ENCODE measurements around the gene TMEM191C.
"Not testable (repeated sequence)": the region's sequence is repeated elsewhere in the genome, so short reads cannot be mapped to it uniquely, and the experiment has no call there.

TMEM191C gene

GRCh38 chr22:21473664-21474063 is 6.5 kb downstream of the TMEM191C start:
- not testable (repeated sequence) for DNase-seq (ENCODE audit: low spot score)

- DNase-seq (ENCODE audit: low spot score): not testable (repeated sequence)
Measured at GRCh38 chr22:21484039-21484438, 16.9 kb downstream of the TMEM191C start.

GRCh38 chr22:21487723-21488122 is 20.5 kb downstream of the TMEM191C start:
- not testable (repeated sequence) for DNase-seq (ENCODE audit: low spot score)

GRCh38 chr22:21489149-21489680 is 22.0 kb downstream of the TMEM191C start:
- DNase-seq (ENCODE audit: low spot score): peak; percentile 1

- not testable (repeated sequence) for DNase-seq (ENCODE audit: low spot score)
Measured at GRCh38 chr22:21490556-21490955, 23.4 kb downstream of the TMEM191C start.

GRCh38 chr22:21492271-21492670 is 25.1 kb downstream of the TMEM191C start:
- DNase-seq (ENCODE audit: low spot score): not testable (repeated sequence)

GRCh38 chr22:21493789-21494782 is 26.9 kb downstream of the TMEM191C start:
- not testable (repeated sequence) for DNase-seq (ENCODE audit: low spot score)

- not testable (repeated sequence) for DNase-seq (ENCODE audit: low spot score)
Measured at GRCh38 chr22:21497984-21498383, 30.8 kb downstream of the TMEM191C start.

GRCh38 chr22:21498489-21498888 is 31.3 kb downstream of the TMEM191C start:
- not testable (repeated sequence) for DNase-seq (ENCODE audit: low spot score)

GRCh38 chr22:21499623-21500506 is 32.7 kb downstream of the TMEM191C start:
- DNase-seq (ENCODE audit: low spot score): not testable (repeated sequence)

- not testable (repeated sequence) for DNase-seq (ENCODE audit: low spot score)
Measured at GRCh38 chr22:21510397-21510796, 43.2 kb downstream of the TMEM191C start.

- DNase-seq (ENCODE audit: low spot score): not testable (repeated sequence)
Measured at GRCh38 chr22:21512022-21512421, 44.8 kb downstream of the TMEM191C start.

- not testable (repeated sequence) for DNase-seq (ENCODE audit: low spot score)
Measured at GRCh38 chr22:21514117-21514516, 46.9 kb downstream of the TMEM191C start.

GRCh38 chr22:21515234-21515633 is 48.0 kb downstream of the TMEM191C start:
- not testable (repeated sequence) for DNase-seq (ENCODE audit: low spot score)

GRCh38 chr22:21516522-21516921 is 49.3 kb downstream of the TMEM191C start:
- DNase-seq (ENCODE audit: low spot score): not testable (repeated sequence)

- not testable (repeated sequence) for DNase-seq (ENCODE audit: low spot score)
Measured at GRCh38 chr22:21516970-21517764, 50.0 kb downstream of the TMEM191C start.

Measured in pons (tissue), 1 donor.